Endothelial cell of umbilical vein (primary cell): ENCODE data around the gene BCR. TPM values are rescaled to one million over a fixed set of nuclear protein-coding genes. Genes with fewer than 3 reads are reported as not detected.

ENCODE experiments used
- BruUV-seq: library from RNA; stranded (reverse); fragments of 400-500 nt; replicated peaks from 2 replicates; lab custom pipeline; 2021; lab: Mats Ljungman, UMichigan
- CTCF ChIA-PET: fragments of 300-600, 350-600 bp; sonication (Branson Sonifier 250); formaldehyde crosslinking; loops from one replicate; lab custom pipeline; 2021; ENCODE audit warnings: antibody characterized with exemption, inconsistent platforms; lab: Charles Lee
- POLR2A ChIA-PET: fragments of 300-600, 350-600 bp; sonication (Branson Sonifier 250); formaldehyde crosslinking; loops from one replicate; lab custom pipeline; 2021; ENCODE audit warnings: antibody characterized with exemption, inconsistent platforms; lab: Charles Lee
- DNase-seq: peaks from one replicate; pipeline ENCODE4 v3.0.0-alpha.2; 2011; ENCODE audit warnings: low read depth, low spot score
- FAIRE-seq: peaks from 2 replicates; lab custom pipeline; 2011; peaks lifted over from hg19 to GRCh38; lab: Jason Lieb, UNC
- H2AFZ ChIP-seq: 2 replicates; pipeline ENCODE4 v1.6.0; 2012; ENCODE audit warnings: low read depth, low read length, control low read depth, inconsistent platforms
- H3K27ac ChIP-seq: 2 replicates; pipeline ENCODE4 v1.5.1; 2011; ENCODE audit warnings: low read depth, mild to moderate bottlenecking, control low read depth, low read length, moderate library complexity; ENCODE audit not compliant: insufficient read depth
- H3K27me3 ChIP-seq, 2 experiments: 2 replicates each; pipeline versions ENCODE4 v1.6.0 to v1.6.1; 2011; ENCODE audit warnings: low read length in 2 of 2, mixed read lengths in 1 of 2; ENCODE audit not compliant: control insufficient read depth in 2 of 2, insufficient read depth in 2 of 2
- H3K36me3 ChIP-seq, 2 experiments: 2 replicates in 1 of 2; 3 replicates in 1 of 2; pipeline ENCODE4 v1.5.1; 2011; ENCODE audit warnings: low read length in 2 of 2, mild to moderate bottlenecking in 1 of 2, moderate library complexity in 1 of 2; ENCODE audit not compliant: control insufficient read depth in 2 of 2, insufficient read depth in 2 of 2; ENCODE audit errors: extremely low read depth in 1 of 2
- H3K4me1 ChIP-seq: 3 replicates; pipeline ENCODE4 v1.5.1; 2011; ENCODE audit warnings: mild to moderate bottlenecking, low read length; ENCODE audit not compliant: control insufficient read depth, insufficient read depth; ENCODE audit errors: extremely low read depth
- H3K4me2 ChIP-seq: 2 replicates; pipeline ENCODE4 v1.6.1; 2011; ENCODE audit warnings: low read length, control low read depth, mixed read lengths; ENCODE audit not compliant: insufficient read depth
- H3K4me3 ChIP-seq, 3 experiments: fragments of 200-600 bp in 1 of 3; sonication (generic), shearing (Covaris generic) in 1 of 3; replicated peaks in 1 of 3; 2 replicates each; pipeline ENCODE4 v1.5.1; 2011 to 2016; ENCODE audit warnings: control low read depth in 3 of 3, low read length in 3 of 3, mild to moderate bottlenecking in 2 of 3, inconsistent platforms in 1 of 3, low read depth in 1 of 3, moderate library complexity in 1 of 3; ENCODE audit not compliant: insufficient read depth in 1 of 3
- H3K79me2 ChIP-seq: 2 replicates; pipeline ENCODE4 v1.6.0; 2012; ENCODE audit warnings: low read length, inconsistent platforms; ENCODE audit not compliant: control insufficient read depth, insufficient read depth
- H3K9ac ChIP-seq: replicated peaks from 2 replicates; pipeline ENCODE3; 2011; ENCODE audit warnings: low read length, control low read depth; ENCODE audit not compliant: insufficient read depth; ENCODE audit errors: extremely low read depth
- H3K9me1 ChIP-seq: replicated peaks from 3 replicates; pipeline ENCODE4 v1.6.0; 2011; ENCODE audit warnings: mild to moderate bottlenecking, low read length; ENCODE audit not compliant: control insufficient read depth, insufficient read depth; ENCODE audit errors: extremely low read depth
- H3K9me3 ChIP-seq: replicated peaks from 2 replicates; pipeline ENCODE4 v1.5.1; 2012; ENCODE audit warnings: low read length, inconsistent platforms; ENCODE audit not compliant: control insufficient read depth, insufficient read depth
- H4K20me1 ChIP-seq: replicated peaks from 2 replicates; pipeline ENCODE3; 2011; ENCODE audit warnings: mild to moderate bottlenecking, low read length; ENCODE audit not compliant: control insufficient read depth, insufficient read depth; ENCODE audit errors: extremely low read depth
- CTCF ChIP-seq, 2 donors: IDR thresholded peaks; 1 replicate in 1 of 2; 2 replicates in 1 of 2; pipeline ENCODE4 v1.5.1; 2011; ENCODE audit warnings: low read length in 2 of 2, mild to moderate bottlenecking in 2 of 2, moderate library complexity in 2 of 2, control low read depth in 1 of 2, inconsistent platforms in 1 of 2, low read depth in 1 of 2; ENCODE audit not compliant: insufficient read depth in 1 of 2; ENCODE audit errors: extremely low read depth in 1 of 2
- EZH2 ChIP-seq: IDR thresholded peaks from 2 replicates; pipeline ENCODE4 v1.6.1; 2012; ENCODE audit warnings: borderline replicate concordance, low read depth, mild to moderate bottlenecking, moderate library complexity, low read length, inconsistent platforms; ENCODE audit not compliant: severe bottlenecking
- FOS ChIP-seq: IDR thresholded peaks from 2 replicates; pipeline ENCODE4 v1.6.1; 2011; ENCODE audit warnings: mild to moderate bottlenecking, low read length, moderate library complexity, borderline replicate concordance; ENCODE audit not compliant: insufficient read depth
- JUN ChIP-seq: IDR thresholded peaks from 2 replicates; pipeline ENCODE4 v1.6.1; 2011; ENCODE audit warnings: borderline replicate concordance, low read depth; ENCODE audit not compliant: insufficient read length, insufficient read depth
- MAX ChIP-seq: IDR thresholded peaks from 2 replicates; pipeline ENCODE4 v1.6.1; 2011; ENCODE audit not compliant: insufficient read depth, insufficient read length
- MYC ChIP-seq: IDR thresholded peaks from one replicate; pipeline ENCODE4 v1.6.1; 2011; ENCODE audit warnings: mild to moderate bottlenecking, low read depth, low read length
- POLR2AphosphoS5 ChIP-seq: IDR thresholded peaks from 2 replicates; pipeline ENCODE4 v1.6.1; 2012; ENCODE audit warnings: low read depth, mild to moderate bottlenecking, control low read depth, low read length, moderate library complexity; ENCODE audit not compliant: insufficient read depth
- dilution Hi-C: fragments of 300-500 bp; cut with MboI; formaldehyde crosslinking; loops from one replicate; pipeline ENCODE4 v1.15.0; 2019; ENCODE audit warnings: low sequenced_read_pairs; ENCODE audit not compliant: extremely low pct_ligation_motif_present
- intact Hi-C: fragments of 100-400 bp; cut with micrococcal nuclease; formaldehyde crosslinking; loops from one replicate; pipeline ENCODE4 v1.10.0; 2022
- polyA plus RNA-seq, 4 experiments: library from polyadenylated mRNA; depleted of rRNA in 3 of 4; stranded (reverse) in 3 of 4; unstranded in 1 of 4; fragments of >200 nt; gene quantifications; 2 replicates each; pipeline versions ENCODE4 v1.2.1 to v1.2.3, GENCODE V29; 2011 to 2012; ENCODE audit warnings: missing spikeins in 1 of 4
- total RNA-seq: library from RNA; stranded (reverse); gene quantifications from 2 replicates; pipeline ENCODE4 v1.2.3, GENCODE V29; 2021

BCR gene
- total and polyA plus RNA-seq, 2 donors (not counting 3 experiments of a cell fraction or from before 2014, with no cell fraction given): 129 to 141 TPM

- CTCF ChIA-PET: interaction anchor here (1.7 to 3.0 kb wide), 2 partner anchors 25 to 41 kb away, joined by 9 to 18 read pairs; no protein-coding TSS in a partner anchor
- BruUV-seq: no TSS peak
Observed at GRCh38 chr22:23240639-23241389, 60.5 kb downstream of the BCR start.

More at GRCh38 chr22:23240639-23241389, 60.5 kb downstream of the BCR start:
- no peaks in the 10 kb centered on the region for H3K27me3 ChIP-seq
- intact Hi-C loops: loop anchor here (1.0 to 2.0 kb wide), 5 partner anchors 14 to 63 kb away; no protein-coding TSS in a partner anchor
- FAIRE-seq (peak; percentile 99), DNase-seq (peak; percentile 93)
- peaks cover 28% of the 10 kb centered on the region for H3K4me1 ChIP-seq
- H3K79me2 ChIP-seq: peaks cover 95% of the 10 kb centered on the region
- no peaks in the 10 kb centered on the region for H4K20me1 ChIP-seq
- no peaks in the 10 kb centered on the region for H3K9me1 ChIP-seq
- POLR2A ChIA-PET: no interaction called here
- H3K9me3 ChIP-seq: no peaks in the 10 kb centered on the region
- no peak overlapping the region for H3K4me3 ChIP-seq
- H3K9ac ChIP-seq: no peak overlapping the region
- no peak overlapping the region for H2AFZ ChIP-seq
- TF ChIP-seq MYC: peak; percentile 48
- peak; percentile 75 to 77 for TF ChIP-seq CTCF (IDR thresholded peaks at IDR 0.05; ENCODE audit: extremely low read depth in 1 of 2, insufficient read depth in 1 of 2, low read depth in 1 of 2, low read length in 2 of 2)
- peak; percentile 79 for TF ChIP-seq JUN
- TF ChIP-seq EZH2: no peak
- peak; percentile 76 for TF ChIP-seq FOS
- peak; percentile 67 for TF ChIP-seq POLR2AphosphoS5
- no peak for TF ChIP-seq MAX
- peak overlapping the region; percentile 66 for H3K4me2 ChIP-seq
- H3K27ac ChIP-seq: peak overlapping the region; percentile 70
- peaks cover 0 to 3% of the 10 kb centered on the region in 2 experiments for H3K36me3 ChIP-seq
- dilution Hi-C loops: no loop called here
